Activated naive CD8-positive, alpha-beta T cell treated with anti-CD3 and anti-CD28 coated beads, Interleukin-2, amount 10 ng/mL, durations not matched to agents 7 days and 5 days (primary cell): ENCODE results near the gene ZNF100. TPM values are rescaled to one million over a fixed set of nuclear protein-coding genes. Genes with fewer than 3 reads are reported as not detected.
"Not testable (repeated sequence)": the region's sequence is repeated elsewhere in the genome, so short reads cannot be mapped to it uniquely, and the experiment has no call there.

Experiments used
- ATAC-seq: fragments of 150-1000 bp; cut with Tn5 transposase; one replicate; pipeline ENCODE4 v1.10.0; 2021; ENCODE audit warnings: low read depth, moderate library complexity
- POLR2A ChIA-PET: fragments of 350-600 bp; sonication (Branson Sonifier 250); formaldehyde crosslinking; loops from one replicate; lab custom pipeline; 2021; ENCODE audit warnings: antibody characterized with exemption; lab: Charles Lee
- DNase-seq: peaks from one replicate; pipeline ENCODE4 v3.0.0; 2021
- H3K27ac Mint-ChIP-seq: one replicate; pipeline ENCODE4 v1.8.0; 2022; ENCODE audit warnings: mild to moderate bottlenecking, mixed read lengths
- H3K27me3 Mint-ChIP-seq: one replicate; pipeline ENCODE4 v1.8.0; 2022; ENCODE audit warnings: mild to moderate bottlenecking, moderate library complexity, mixed read lengths
- H3K36me3 Mint-ChIP-seq: one replicate; pipeline ENCODE4 v1.8.0; 2021; ENCODE audit warnings: mild to moderate bottlenecking, mixed read lengths
- H3K4me1 Mint-ChIP-seq: one replicate; pipeline ENCODE4 v1.8.0; 2021; ENCODE audit warnings: mixed read lengths
- H3K4me3 Mint-ChIP-seq: one replicate; pipeline ENCODE4 v1.8.0; 2022; ENCODE audit warnings: mild to moderate bottlenecking, moderate library complexity, mixed read lengths
- H3K9me3 Mint-ChIP-seq: one replicate; pipeline ENCODE4 v1.8.0; 2021; ENCODE audit warnings: mixed read lengths
- total RNA-seq, 2 experiments: library from RNA; stranded (reverse); gene quantifications; one replicate each; pipeline ENCODE4 v1.2.3, GENCODE V29; 2021

The ZNF100 gene
- total RNA-seq = 10 to 100 TPM; 17.7 to 21.9 TPM

DNA sequence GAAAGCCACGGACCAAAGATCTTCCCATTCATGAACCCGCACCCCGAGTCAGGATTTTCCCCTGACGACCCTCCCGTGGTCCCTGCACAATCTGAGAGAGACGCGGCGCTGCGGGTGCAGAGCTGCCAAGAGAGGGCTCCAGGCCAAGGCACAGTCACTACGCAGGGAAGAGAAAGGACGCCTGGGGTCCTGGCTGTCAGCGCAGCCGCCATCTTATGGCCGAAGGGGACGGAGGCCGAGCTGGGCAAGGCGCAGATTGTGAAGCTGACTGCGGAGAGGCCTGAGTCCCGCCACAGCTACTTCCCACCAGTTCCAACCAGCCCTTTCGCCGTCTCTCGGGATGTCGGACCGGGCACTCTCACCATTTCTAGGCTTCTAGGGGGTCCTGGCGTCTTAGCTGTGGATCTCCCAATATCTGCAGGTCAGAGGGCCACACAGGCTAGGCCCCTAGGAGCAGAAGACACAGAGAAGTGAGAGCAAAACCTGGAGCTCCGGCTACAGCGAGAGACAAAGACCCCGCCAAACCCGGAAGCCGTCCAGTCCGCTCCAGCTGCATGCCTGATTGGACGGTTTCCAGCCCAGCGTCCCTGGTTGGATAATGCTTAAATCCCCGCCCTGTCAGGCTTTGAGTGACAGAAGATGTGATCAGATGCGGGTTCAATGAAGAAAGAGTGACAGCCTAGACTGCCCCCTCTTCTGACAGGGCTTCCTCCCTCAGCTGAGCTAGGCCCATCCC lies at the start of gene ZNF100:
TSS of gene ZNF100 (minus strand) at position 515 of the 736 bp plus-strand sequence. CDS start at position 365, 150 bp downstream.
- H3K4me1 Mint-ChIP-seq = peaks cover 15% of the 10 kb centered on the region
- ATAC-seq (peak; percentile 97), DNase-seq (peak; percentile 81)
- peak within 1 kb of the TSS; percentile 96 for H3K27ac Mint-ChIP-seq
- POLR2A ChIA-PET = interaction anchor here (0.6 to 2.1 kb wide), 19 partner anchors 11 to 1628 kb away, joined by 3 to 29 read pairs (median 4); partner anchors contain the start of genes ZNF257, ZNF429, ZNF43 and ZNF493
- H3K27me3 Mint-ChIP-seq = no peaks in the 10 kb centered on the region
- peaks cover 23% of the 10 kb centered on the region for H3K9me3 Mint-ChIP-seq
- peak within 1 kb of the TSS; percentile 98 for H3K4me3 Mint-ChIP-seq
- peaks cover 38% of the 10 kb centered on the region for H3K36me3 Mint-ChIP-seq

DNA sequence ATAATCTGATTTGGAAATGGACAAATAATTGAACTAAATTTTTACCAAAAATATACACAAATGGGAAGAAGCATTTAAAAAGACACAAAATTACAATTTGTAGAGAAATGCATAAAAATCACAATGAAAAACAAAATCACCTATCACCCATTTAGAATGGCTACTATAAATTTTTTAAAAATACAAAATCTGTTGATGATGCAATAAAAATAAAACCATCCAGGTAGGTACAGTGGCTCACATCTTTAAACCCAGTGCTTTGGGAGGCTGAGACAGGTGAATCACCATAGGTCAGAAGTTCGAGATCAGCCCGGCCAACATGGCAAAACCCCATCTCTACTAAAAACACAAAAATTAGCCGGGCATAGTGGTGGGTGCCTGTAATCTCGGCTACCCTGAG lies 45.1 kb upstream of the ZNF100 start:
- no peak overlapping the region for H3K27ac Mint-ChIP-seq
- H3K27me3 Mint-ChIP-seq = no peaks in the 10 kb centered on the region
- H3K4me1 Mint-ChIP-seq = no peaks in the 10 kb centered on the region
- H3K9me3 Mint-ChIP-seq = peaks cover 32% of the 10 kb centered on the region
- H3K36me3 Mint-ChIP-seq = peaks cover 91% of the 10 kb centered on the region
- no peak for DNase-seq
- H3K4me3 Mint-ChIP-seq = no peak overlapping the region
- no peak for ATAC-seq
- POLR2A ChIA-PET = no interaction called here

DNA sequence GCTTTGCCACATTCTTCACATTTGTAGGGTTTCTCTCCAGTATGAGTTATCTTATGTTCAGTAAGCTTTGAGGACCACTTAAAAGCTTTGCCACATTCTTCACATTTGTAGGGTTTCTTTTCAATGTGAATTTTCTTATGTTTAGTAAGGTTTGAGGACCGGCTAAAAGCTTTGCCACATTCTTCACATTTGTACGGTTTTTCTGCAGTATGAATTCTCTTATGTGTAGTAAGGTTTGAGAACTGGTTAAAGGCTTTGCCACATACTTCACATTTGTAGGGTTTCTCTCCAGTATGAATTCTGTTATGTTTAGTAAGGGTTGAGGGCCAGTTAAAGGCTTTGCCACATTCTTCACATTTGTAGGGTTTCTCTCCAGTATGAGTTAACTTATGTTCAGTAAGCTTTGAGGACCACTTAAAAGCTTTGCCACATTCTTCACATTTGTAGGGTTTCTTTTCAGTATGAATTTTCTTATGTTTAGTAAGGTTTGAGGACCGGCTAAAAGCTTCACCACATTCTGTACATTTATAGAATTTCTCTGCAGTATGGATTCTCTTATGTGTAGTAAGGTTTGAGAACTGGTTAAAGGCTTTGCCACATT lies 41.1 kb upstream of the ZNF100 start:
- H3K27me3 Mint-ChIP-seq, H3K27ac Mint-ChIP-seq, H3K4me1 Mint-ChIP-seq, H3K4me3 Mint-ChIP-seq, ATAC-seq, POLR2A ChIA-PET, DNase-seq: not testable (repeated sequence)
- Mint-ChIP-seq H3K36me3 (peaks cover 57% of the 10 kb centered on the region), H3K9me3 (peaks cover 28% of the 10 kb centered on the region)

DNA sequence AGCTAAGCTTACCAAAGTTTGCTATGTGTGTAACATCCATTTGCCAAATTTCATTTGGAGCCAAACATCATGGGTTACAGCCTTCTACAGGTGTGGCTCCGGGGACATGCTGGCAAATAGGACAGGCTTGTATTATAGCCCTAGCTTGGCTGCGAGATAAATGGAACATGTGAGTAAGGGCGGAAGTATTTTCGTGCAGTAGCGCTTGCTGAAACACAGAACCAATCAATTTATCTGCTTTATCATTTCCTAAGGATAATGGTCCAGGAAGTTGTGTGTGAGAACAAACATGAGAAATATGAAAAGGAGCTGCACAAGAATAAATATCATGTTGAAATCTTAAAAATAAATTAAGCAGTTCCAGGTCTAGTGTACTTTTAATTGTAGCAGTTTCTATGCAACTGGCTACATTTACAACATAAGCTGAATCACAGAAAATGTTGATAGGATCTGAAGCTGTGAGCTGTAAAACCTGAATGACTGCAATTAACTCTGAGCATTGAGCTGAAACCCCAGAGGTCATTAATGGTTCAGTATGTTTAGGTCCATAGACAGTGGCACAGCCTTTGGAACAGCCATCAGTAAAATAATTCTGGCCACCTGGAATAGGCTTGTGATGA lies 22.2 kb upstream of the ZNF100 start:
- Mint-ChIP-seq H3K36me3 (no peaks in the 10 kb centered on the region), H3K9me3 (peaks cover 32% of the 10 kb centered on the region), H3K27me3 (no peaks in the 10 kb centered on the region), H3K4me3 (no peak overlapping the region), H3K4me1 (no peaks in the 10 kb centered on the region), H3K27ac (no peak overlapping the region)
- POLR2A ChIA-PET = no interaction called here
- DNase-seq = no peak
- no peak for ATAC-seq

DNA sequence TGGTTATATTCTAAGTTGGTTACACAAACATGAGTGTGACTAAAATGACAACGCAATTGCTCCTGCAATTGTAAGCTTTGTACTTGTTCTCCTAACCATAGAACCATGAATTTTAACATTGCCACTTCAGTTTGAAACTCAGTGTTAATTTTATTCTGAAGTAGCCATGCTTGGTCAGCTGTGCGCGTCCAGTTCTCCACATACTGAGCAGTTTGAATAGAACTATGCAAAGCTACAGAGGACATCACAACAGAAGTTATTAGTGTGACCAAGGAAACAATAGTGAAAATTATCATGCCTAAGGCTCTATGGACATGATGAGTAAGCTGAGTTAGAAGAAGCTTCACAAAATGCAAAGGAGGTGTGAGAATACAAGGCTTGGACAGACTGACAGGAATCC lies 19.6 kb upstream of the ZNF100 start:
- POLR2A ChIA-PET = no interaction called here
- DNase-seq (no peak), ATAC-seq (no peak)
- H3K9me3 Mint-ChIP-seq = peaks cover 35% of the 10 kb centered on the region
- H3K4me3 Mint-ChIP-seq = no peak overlapping the region
- no peaks in the 10 kb centered on the region for H3K36me3 Mint-ChIP-seq
- H3K27me3 Mint-ChIP-seq = no peaks in the 10 kb centered on the region
- no peak overlapping the region for H3K27ac Mint-ChIP-seq
- no peaks in the 10 kb centered on the region for H3K4me1 Mint-ChIP-seq

DNA sequence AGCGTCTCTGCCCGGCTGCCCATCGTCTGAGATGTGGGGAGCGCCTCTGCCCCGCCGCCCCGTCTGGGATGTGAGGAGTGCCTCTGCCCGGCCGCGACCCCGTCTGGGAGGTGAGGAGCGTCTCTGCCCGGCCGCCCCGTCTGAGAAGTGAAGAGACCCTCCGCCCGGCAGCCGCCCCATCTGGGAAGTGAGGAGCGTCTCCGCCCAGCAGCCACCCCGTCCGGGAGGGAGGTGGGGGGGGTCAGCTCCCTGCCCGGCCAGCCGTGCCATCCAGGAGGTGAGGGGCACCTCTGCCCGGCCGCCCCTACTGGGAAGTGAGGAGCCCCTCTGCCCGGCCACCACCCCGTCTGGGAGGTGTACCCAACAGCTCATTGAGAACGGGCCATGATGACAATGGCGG lies 8.4 kb upstream of the ZNF100 start:
- H3K27ac Mint-ChIP-seq, POLR2A ChIA-PET, H3K9me3 Mint-ChIP-seq, H3K27me3 Mint-ChIP-seq, H3K4me3 Mint-ChIP-seq, H3K4me1 Mint-ChIP-seq, ATAC-seq, DNase-seq, H3K36me3 Mint-ChIP-seq: not testable (repeated sequence)

DNA sequence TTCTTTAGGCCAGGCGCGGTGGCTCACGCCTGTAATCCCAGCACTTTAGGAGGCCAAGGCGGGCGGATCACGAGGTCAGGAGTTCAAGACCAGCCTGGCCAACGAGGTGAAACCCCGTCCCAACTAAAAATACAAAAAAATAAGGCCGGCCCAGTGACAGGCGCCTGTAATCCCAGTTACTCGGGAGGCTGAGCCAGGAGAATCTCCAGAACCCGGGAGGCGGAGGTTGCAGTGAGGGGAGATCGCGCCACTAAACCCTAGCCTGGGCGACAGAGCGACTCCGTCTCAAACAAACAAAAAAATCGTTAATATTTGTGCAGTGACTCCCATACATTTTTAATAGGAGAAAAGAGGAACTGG lies 694 bp downstream of the ZNF100 start:
- ATAC-seq = peak; percentile 3
- POLR2A ChIA-PET = interaction anchor here (1.0 to 2.1 kb wide), 12 partner anchors 12 to 1507 kb away, joined by 3 to 29 read pairs (median 6); partner anchors contain the start of genes ZNF257, ZNF429, ZNF43 and ZNF708
- H3K36me3 Mint-ChIP-seq = peaks cover 43% of the 10 kb centered on the region

DNA sequence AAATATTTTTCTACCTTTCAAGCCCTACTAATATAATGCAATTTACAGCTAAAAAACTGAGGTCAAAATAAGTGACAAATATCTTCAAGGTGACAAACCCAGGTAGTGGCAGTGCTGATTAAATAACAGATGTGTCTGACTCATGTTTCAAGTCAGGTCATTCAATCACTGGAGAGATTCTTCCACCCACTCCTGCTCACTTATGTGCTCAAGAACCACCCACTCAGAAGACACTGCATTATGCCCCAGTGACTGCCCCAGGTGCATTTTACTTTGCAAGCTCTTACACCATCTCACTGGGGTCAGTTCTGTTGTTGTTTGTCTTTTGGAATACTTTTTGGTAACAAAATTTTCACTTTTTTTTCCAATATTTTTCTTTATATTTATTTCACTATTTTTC lies 2.2 kb downstream of the ZNF100 start:
- no peak for ATAC-seq
- peaks cover 59% of the 10 kb centered on the region for H3K36me3 Mint-ChIP-seq
- POLR2A ChIA-PET = no interaction called here

More for the DNA sequence above, 694 bp downstream of the ZNF100 start:
- H3K4me3 Mint-ChIP-seq = peak overlapping the region; percentile 98
- not testable (repeated sequence) for H3K27me3 Mint-ChIP-seq
- peak; percentile 34 for DNase-seq
- H3K27ac Mint-ChIP-seq = peak overlapping the region; percentile 96
- H3K4me1 Mint-ChIP-seq = peaks cover 16% of the 10 kb centered on the region
- H3K9me3 Mint-ChIP-seq = peaks cover 26% of the 10 kb centered on the region

DNA sequence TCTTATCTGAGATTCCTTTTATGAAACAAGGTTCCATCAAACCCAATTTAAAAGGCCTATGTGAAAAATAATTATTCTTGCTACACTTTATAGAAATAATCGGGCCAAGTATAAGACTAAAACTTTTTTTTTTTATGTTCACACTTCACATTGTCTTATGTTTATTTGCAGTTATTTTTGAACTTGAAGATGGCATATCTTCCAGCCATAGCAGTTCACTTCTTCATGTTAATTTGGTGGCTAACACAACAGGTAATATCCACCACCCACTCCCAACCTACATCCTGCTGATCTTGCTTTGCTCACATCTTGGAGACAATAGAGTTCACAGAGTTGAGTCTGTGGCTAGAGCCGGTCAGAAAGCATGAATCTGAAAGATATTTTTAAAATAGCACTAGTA lies 5.8 kb downstream of the ZNF100 start:
- POLR2A ChIA-PET, H3K4me3 Mint-ChIP-seq, H3K27me3 Mint-ChIP-seq, ATAC-seq, H3K27ac Mint-ChIP-seq, DNase-seq: not testable (repeated sequence)
- Mint-ChIP-seq H3K36me3 (peaks cover 90% of the 10 kb centered on the region), H3K9me3 (peaks cover 35% of the 10 kb centered on the region), H3K4me1 (peaks cover 16% of the 10 kb centered on the region)

More for the DNA sequence above, 2.2 kb downstream of the ZNF100 start:
- no peak overlapping the region for H3K4me3 Mint-ChIP-seq
- H3K9me3 Mint-ChIP-seq = peaks cover 28% of the 10 kb centered on the region
- no peaks in the 10 kb centered on the region for H3K27me3 Mint-ChIP-seq
- no peak for DNase-seq
- no peak overlapping the region for H3K27ac Mint-ChIP-seq
- peaks cover 17% of the 10 kb centered on the region for H3K4me1 Mint-ChIP-seq

DNA sequence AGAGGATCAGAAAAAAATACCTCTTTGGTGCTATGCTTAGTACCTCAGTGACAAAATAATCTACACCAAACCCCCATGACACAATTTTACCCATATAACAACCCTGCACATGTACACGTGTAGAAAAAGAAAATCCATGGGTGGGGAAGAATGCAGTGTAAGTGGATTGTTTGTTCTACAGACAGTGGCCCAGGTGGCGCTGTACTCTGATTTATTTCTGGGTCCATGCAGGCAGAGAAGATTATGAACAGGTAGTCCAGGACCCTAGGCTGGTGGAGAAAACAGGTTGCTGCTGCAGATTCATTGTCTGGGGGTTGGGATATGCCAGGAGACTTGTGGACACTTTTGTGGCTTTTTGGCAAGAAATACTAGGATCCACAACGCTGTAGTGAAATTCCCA lies 9.1 kb downstream of the ZNF100 start:
- Mint-ChIP-seq H3K27ac (no peak overlapping the region), H3K4me1 (peaks cover 2% of the 10 kb centered on the region), H3K9me3 (peaks cover 39% of the 10 kb centered on the region), H3K27me3 (no peaks in the 10 kb centered on the region), H3K36me3 (peaks cover 95% of the 10 kb centered on the region), H3K4me3 (no peak overlapping the region)
- POLR2A ChIA-PET = no interaction called here
- no peak for ATAC-seq
- no peak for DNase-seq

DNA sequence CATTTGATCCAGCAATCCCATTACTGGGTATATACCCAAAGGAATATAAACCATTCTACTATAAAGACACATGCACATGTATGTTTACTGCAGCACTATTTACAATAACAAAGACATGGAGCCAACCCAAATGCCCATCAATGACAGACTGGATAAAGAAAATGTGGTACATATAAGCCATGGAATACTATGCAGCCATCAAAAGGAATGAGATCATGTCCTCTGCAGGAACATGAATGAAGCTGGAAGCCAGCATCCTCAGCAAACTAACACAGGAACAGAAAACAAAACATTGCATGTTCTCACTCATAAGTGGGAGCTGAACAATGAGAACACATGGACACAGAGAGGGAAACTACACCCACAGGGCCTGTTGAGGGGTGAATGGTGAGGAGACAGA lies 11.8 kb downstream of the ZNF100 start:
- H3K27ac Mint-ChIP-seq, ATAC-seq, POLR2A ChIA-PET, DNase-seq, H3K4me3 Mint-ChIP-seq, H3K4me1 Mint-ChIP-seq, H3K27me3 Mint-ChIP-seq: not testable (repeated sequence)
- Mint-ChIP-seq H3K9me3 (peaks cover 36% of the 10 kb centered on the region), H3K36me3 (peaks cover 93% of the 10 kb centered on the region)

DNA sequence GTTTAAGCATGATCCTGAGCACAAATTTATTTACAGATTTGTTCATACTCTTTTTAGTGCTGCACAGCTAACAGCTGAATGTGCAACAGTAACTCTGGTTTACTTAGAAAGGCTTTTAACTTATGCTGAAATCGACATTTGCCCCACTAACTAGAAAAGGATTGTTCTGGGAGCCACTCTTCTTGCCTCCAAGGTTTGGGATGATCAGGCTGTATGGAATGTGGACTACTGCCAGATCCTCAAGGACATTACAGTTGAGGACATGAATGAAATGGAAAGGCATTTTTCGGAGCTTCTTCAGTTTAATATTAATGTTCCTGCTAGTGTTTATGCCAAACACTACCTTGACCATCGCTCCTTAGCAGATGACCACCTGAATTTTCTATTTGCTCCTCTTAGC lies 16.0 kb downstream of the ZNF100 start:
- Mint-ChIP-seq H3K27me3 (no peaks in the 10 kb centered on the region), H3K36me3 (peaks cover 86% of the 10 kb centered on the region), H3K4me3 (no peak overlapping the region), H3K9me3 (peaks cover 41% of the 10 kb centered on the region), H3K4me1 (peaks cover 2% of the 10 kb centered on the region), H3K27ac (no peak overlapping the region)
- POLR2A ChIA-PET = no interaction called here
- no peak for DNase-seq
- no peak for ATAC-seq

DNA sequence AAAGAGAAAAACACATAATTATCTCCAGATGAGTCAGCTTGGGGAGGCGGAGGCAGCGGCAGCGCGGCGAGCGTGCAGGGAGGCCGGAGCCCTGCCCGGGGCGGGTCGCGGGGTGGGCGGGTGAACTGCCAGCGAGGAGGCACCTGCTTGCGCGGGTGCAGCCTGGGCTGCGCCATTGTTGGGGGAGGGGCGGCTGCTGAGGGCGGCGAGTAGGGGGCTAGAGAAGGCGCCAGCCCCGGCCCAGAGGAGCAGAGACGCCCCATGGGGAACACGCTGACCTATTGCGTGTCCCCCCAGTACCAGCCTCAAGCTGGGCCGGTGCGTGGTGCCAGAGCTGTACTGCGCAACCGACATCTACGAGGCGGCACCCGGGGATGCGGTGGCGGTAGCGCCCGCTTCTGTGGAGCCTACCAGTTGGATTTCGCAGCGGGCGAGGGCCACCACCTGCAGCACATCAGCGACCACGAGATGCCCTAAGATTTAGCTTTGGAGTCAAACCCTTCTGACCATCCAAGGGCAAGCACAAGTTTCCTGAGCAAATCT lies 16.7 kb downstream of the ZNF100 start:
- H3K4me1 Mint-ChIP-seq = peaks cover 2% of the 10 kb centered on the region
- H3K36me3 Mint-ChIP-seq = peaks cover 86% of the 10 kb centered on the region
- no peaks in the 10 kb centered on the region for H3K27me3 Mint-ChIP-seq
- peaks cover 38% of the 10 kb centered on the region for H3K9me3 Mint-ChIP-seq
- ATAC-seq (no peak), DNase-seq (no peak)
- POLR2A ChIA-PET = no interaction called here
- H3K27ac Mint-ChIP-seq = no peak overlapping the region
- no peak overlapping the region for H3K4me3 Mint-ChIP-seq
